ENCODE data around the gene WWP2. TPM values are rescaled to one million over a fixed set of nuclear protein-coding genes. Genes with fewer than 3 reads are reported as not detected.

The WWP2 gene
- total and polyA plus RNA-seq, 2 donors (not counting 3 experiments of a cell fraction or from before 2014, with no cell fraction given), result 17.9 to 44.9 TPM

DNA sequence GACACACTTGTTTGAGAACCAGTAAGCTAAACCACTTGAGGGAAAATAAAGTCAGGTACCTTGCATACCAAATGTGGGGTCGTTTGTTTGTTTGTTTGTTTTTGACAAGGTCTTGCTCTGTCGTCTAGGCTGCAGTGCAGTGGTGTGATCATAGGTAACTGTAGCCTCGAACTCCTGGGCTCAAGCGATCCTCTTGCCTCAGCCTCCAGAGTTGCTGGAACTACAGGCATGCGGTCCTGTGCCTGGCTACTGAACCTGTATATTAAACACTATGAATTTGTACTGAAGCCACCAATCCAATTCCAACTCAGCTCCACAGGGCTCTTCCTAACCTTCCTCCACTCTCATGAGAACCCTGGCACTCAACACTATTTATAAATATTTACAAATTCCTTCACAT, 51.9 kb downstream of the WWP2 start:
- FAIRE-seq, result no peak
- Histone ChIP-seq H3K9me3 (replicated peaks; ENCODE audit: control insufficient read depth, insufficient read depth, low read length) (no peaks in the 10 kb centered on the region), H3K9me1 (replicated peaks; ENCODE audit: control insufficient read depth, extremely low read depth, insufficient read depth, low read length) (no peaks in the 10 kb centered on the region), H4K20me1 (replicated peaks; ENCODE audit: control insufficient read depth, extremely low read depth, insufficient read depth, low read length) (no peaks in the 10 kb centered on the region), H3K79me2 (ENCODE audit: control insufficient read depth, insufficient read depth, low read length) (no peaks in the 10 kb centered on the region), H2AFZ (ENCODE audit: low read depth, low read length) (no peak overlapping the region), H3K4me3 (replicated peaks in 1 of 3; ENCODE audit: insufficient read depth in 1 of 3, low read depth in 1 of 3, low read length in 3 of 3) (no peak overlapping the region), H3K4me2 (ENCODE audit: insufficient read depth, low read length) (no peak overlapping the region), H3K4me1 (ENCODE audit: control insufficient read depth, extremely low read depth, insufficient read depth, low read length) (no peaks in the 10 kb centered on the region), H3K27me3 (ENCODE audit: control insufficient read depth in 2 of 2, insufficient read depth in 2 of 2, low read length in 2 of 2) (no peaks in the 10 kb centered on the region), H3K27ac (ENCODE audit: insufficient read depth, low read depth, low read length) (no peak overlapping the region), H3K36me3 (ENCODE audit: control insufficient read depth in 2 of 2, extremely low read depth in 1 of 2, insufficient read depth in 2 of 2, low read length in 2 of 2) (peaks cover 0 to 2% of the 10 kb centered on the region in 2 experiments), H3K9ac (replicated peaks; ENCODE audit: extremely low read depth, insufficient read depth, low read length) (no peak overlapping the region)
- BruUV-seq (replicated peaks), result no TSS peak
- ChIA-PET POLR2A (no interaction called here), CTCF (interaction anchor here (1.7 kb wide), 1 partner anchor 19 kb away, joined by 4 read pairs; no protein-coding TSS in a partner anchor)
- dilution Hi-C loops (cut with MboI; ENCODE audit: extremely low pct_ligation_motif_present, low sequenced_read_pairs) (no loop called here), intact Hi-C loops (cut with micrococcal nuclease) (no loop called here)
- DNase-seq (ENCODE audit: low read depth, low spot score), result no peak
- no peak for TF ChIP-seq POLR2AphosphoS5 (IDR thresholded peaks at IDR 0.05; ENCODE audit: insufficient read depth, low read depth, low read length)
- TF ChIP-seq, protein P1, sequence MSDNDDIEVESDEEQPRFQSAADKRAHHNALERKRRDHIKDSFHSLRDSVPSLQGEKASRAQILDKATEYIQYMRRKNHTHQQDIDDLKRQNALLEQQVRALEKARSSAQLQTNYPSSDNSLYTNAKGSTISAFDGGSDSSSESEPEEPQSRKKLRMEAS (IDR thresholded peaks at IDR 0.05; ENCODE audit: insufficient read depth, insufficient read length), result no peak
- TF ChIP-seq FOS (IDR thresholded peaks at IDR 0.05; ENCODE audit: borderline replicate concordance, insufficient read depth, low read length), result no peak
- TF ChIP-seq EZH2 (IDR thresholded peaks at IDR 0.05; ENCODE audit: borderline replicate concordance, low read depth, low read length, severe bottlenecking), result no peak
- no peak for TF ChIP-seq JUN (IDR thresholded peaks at IDR 0.05; ENCODE audit: borderline replicate concordance, insufficient read depth, insufficient read length, low read depth)
- TF ChIP-seq POLR2A (IDR thresholded peaks at IDR 0.05; ENCODE audit: low read depth, low read length), result no peak
- no peak for TF ChIP-seq MYC (IDR thresholded peaks at IDR 0.05; ENCODE audit: low read depth, low read length)
- TF ChIP-seq GATA2 (IDR thresholded peaks at IDR 0.05; ENCODE audit: insufficient read depth, insufficient read length, low read depth, low read length), result no peak
- TF ChIP-seq, protein P2, sequence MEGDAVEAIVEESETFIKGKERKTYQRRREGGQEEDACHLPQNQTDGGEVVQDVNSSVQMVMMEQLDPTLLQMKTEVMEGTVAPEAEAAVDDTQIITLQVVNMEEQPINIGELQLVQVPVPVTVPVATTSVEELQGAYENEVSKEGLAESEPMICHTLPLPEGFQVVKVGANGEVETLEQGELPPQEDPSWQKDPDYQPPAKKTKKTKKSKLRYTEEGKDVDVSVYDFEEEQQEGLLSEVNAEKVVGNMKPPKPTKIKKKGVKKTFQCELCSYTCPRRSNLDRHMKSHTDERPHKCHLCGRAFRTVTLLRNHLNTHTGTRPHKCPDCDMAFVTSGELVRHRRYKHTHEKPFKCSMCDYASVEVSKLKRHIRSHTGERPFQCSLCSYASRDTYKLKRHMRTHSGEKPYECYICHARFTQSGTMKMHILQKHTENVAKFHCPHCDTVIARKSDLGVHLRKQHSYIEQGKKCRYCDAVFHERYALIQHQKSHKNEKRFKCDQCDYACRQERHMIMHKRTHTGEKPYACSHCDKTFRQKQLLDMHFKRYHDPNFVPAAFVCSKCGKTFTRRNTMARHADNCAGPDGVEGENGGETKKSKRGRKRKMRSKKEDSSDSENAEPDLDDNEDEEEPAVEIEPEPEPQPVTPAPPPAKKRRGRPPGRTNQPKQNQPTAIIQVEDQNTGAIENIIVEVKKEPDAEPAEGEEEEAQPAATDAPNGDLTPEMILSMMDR (IDR thresholded peaks at IDR 0.05; ENCODE audit: extremely low read depth in 1 of 2, insufficient read depth in 1 of 2, low read depth in 1 of 2, low read length in 2 of 2), result no peak

Data from endothelial cell of umbilical vein (primary cell).